Neural cell (in vitro differentiated cells): Measurements from ENCODE around the gene NACA.

Experiments
- CTCF ChIP-seq: fragments of 450-650 bp; IDR thresholded peaks from 2 replicates; pipeline ENCODE4 v1.5.1; 2014; ENCODE audit warnings: antibody characterized with exemption, mild to moderate bottlenecking, moderate library complexity; ENCODE audit not compliant: poor library complexity, severe bottlenecking
- POLR2AphosphoS5 ChIP-seq: IDR thresholded peaks from 2 replicates; pipeline ENCODE4 v1.6.1; 2012

GRCh38 chr12:56716933-56717880 lies 7.9 kb downstream of the NACA start:
- TF ChIP-seq POLR2AphosphoS5: no peak
- TF ChIP-seq CTCF: no peak
